Thyroid gland (tissue), 4 donors: ENCODE measurements around the gene APBB2.

Experiments used
- POLR2A ChIP-seq, 2 donors: fragments of 450-650 bp; IDR thresholded peaks; one replicate each; pipeline ENCODE4 v1.6.1; 2017; ENCODE audit warnings: antibody characterized with exemption in 2 of 2, mild to moderate bottlenecking in 2 of 2, moderate library complexity in 1 of 2
- TF ChIP-seq, protein P1 (sequence below), 6 experiments: fragments of 200-600 bp in 3 of 6; fragments of 450-650 bp in 3 of 6; sonication (generic) in 3 of 6; IDR thresholded peaks; one replicate each; pipeline ENCODE4 v1.5.1; 2016 to 2019; ENCODE audit warnings: antibody characterized with exemption in 6 of 6, mild to moderate bottlenecking in 2 of 6, inconsistent platforms in 1 of 6, moderate library complexity in 1 of 6

DNA sequence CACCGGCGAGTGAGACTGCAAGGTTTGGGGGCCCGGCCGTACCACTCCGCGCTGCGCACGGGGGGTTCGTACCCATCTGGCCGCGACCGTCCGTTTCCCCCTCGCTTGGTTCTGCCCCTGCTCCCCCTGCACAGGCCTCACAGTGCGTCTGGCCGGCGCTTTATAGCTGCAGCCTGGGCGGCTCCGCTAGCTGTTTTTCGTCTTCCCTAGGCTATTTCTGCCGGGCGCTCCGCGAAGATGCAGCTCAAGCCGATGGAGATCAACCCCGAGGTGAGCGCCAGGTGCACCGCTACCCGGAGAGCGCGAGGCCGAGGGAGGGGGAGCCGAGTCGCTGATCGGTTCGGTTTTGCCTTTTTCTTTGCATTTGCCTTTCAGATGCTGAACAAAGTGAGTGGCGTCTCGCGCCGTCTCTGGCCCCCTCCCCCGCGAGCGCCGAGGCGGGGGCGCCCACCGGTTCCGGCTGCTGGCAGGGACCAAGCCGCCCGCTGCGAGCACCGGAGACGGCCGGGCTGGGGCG lies 42.5 kb upstream of the APBB2 start, which contains the start of gene UCHL1:
- TF ChIP-seq, protein P1, sequence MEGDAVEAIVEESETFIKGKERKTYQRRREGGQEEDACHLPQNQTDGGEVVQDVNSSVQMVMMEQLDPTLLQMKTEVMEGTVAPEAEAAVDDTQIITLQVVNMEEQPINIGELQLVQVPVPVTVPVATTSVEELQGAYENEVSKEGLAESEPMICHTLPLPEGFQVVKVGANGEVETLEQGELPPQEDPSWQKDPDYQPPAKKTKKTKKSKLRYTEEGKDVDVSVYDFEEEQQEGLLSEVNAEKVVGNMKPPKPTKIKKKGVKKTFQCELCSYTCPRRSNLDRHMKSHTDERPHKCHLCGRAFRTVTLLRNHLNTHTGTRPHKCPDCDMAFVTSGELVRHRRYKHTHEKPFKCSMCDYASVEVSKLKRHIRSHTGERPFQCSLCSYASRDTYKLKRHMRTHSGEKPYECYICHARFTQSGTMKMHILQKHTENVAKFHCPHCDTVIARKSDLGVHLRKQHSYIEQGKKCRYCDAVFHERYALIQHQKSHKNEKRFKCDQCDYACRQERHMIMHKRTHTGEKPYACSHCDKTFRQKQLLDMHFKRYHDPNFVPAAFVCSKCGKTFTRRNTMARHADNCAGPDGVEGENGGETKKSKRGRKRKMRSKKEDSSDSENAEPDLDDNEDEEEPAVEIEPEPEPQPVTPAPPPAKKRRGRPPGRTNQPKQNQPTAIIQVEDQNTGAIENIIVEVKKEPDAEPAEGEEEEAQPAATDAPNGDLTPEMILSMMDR (IDR thresholded peaks at IDR 0.05), result no peak
- TF ChIP-seq POLR2A (IDR thresholded peaks at IDR 0.05), result no peak
